ENCODE data around the gene HHAT. TPM values are rescaled to one million over a fixed set of nuclear protein-coding genes. Genes with fewer than 3 reads are reported as not detected.
A peak's percentile ranks its signal among the peaks of the same experiment; 100 is the strongest.

HHAT gene
- total and polyA plus RNA-seq, 9 of the 15 experiments (the other 6 are each of a cell fraction or from before 2014, with no cell fraction given), result 0.07 to 0.16 (median 0.13) TPM; not detected in 1

DNA sequence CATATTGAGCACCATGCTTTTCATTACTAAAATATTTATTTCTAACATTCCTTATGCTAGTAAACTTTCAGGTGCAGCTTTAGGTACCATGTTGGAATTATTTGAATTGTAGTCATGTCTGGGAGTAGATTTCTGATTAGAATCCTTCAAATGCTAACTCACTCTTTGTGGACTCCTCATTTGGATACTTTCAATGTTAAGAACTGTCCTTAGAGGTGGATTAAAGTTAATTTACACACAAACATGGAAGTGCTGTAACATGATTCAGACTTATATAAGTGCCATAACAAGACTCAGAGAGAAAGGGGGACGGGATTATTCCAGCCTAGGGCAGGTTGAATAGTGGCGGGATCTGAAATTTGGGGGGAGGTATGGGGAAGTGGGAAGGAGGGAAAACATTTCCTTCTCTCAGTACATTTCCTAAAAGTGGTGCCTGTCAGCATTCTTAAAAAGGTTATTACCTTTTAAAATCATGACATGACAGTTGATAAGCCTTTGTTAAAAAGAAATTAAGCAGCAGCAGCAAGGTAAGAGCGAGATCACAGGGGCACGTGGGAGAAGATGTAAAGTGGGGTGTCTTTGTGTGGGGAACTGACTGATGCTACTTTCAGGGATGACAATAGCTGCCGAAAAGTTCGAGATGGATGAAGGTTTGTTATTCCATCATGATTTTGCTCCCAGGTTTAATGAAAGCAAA, 44.4 kb downstream of the HHAT start:
- no peaks in the 10 kb centered on the region for H4K20me1 ChIP-seq (replicated peaks; ENCODE audit: control insufficient read depth, insufficient read depth, low read length)
- H3K9ac ChIP-seq (ENCODE audit: insufficient read depth in 1 of 2, low read depth in 2 of 2, low read length in 2 of 2), result no peak overlapping the region
- H3K9me1 ChIP-seq (ENCODE audit: control insufficient read depth, insufficient read depth, low read length), result no peaks in the 10 kb centered on the region
- no peak overlapping the region for H3K4me2 ChIP-seq (ENCODE audit: insufficient read depth, low read length)
- H2AFZ ChIP-seq (ENCODE audit: low read depth, low read length), result no peak overlapping the region
- WGBS (ENCODE audit: insufficient coverage, low coverage, missing lambda C conversion rate), result 3% methylated on average over 6 of the region's 6 CpGs
- H3K4me3 ChIP-seq, result no peak overlapping the region
- in situ Hi-C loops (cut with MboI), result no loop called here
- no peaks in the 10 kb centered on the region for H3K79me2 ChIP-seq (ENCODE audit: control insufficient read depth, insufficient read depth, low read length)
- ChIA-PET POLR2A (interaction anchor here (0.7 to 1.8 kb wide), 6 partner anchors 10 to 1460 kb away, joined by 3 to 13 read pairs (median 3); no protein-coding TSS in a partner anchor), CTCF (ENCODE audit: low intra/inter-chr PET ratio) (no interaction called here)
- ATAC-seq, result no peak
- no TSS peak for BruUV-seq (replicated peaks)
- peaks cover 0 to 4% of the 10 kb centered on the region in 2 experiments; a peak in 1 of 5 replicates for H3K27me3 ChIP-seq (ENCODE audit: control insufficient read depth in 2 of 2, insufficient read depth in 2 of 2, low read length in 2 of 2)
- no peaks in the 10 kb centered on the region for H3K9me3 ChIP-seq (replicated peaks; ENCODE audit: control insufficient read depth, insufficient read depth, low read depth, low read length)
- no peak for TF ChIP-seq ZNF79 (CRISPR knock-in tag; IDR thresholded peaks at IDR 0.05; ENCODE audit: low read depth)
- TF ChIP-seq ZNF785 (CRISPR knock-in tag; IDR thresholded peaks at IDR 0.05), result no peak
- no peak for TF ChIP-seq BDP1 (IDR thresholded peaks at IDR 0.05; ENCODE audit: insufficient read depth, insufficient read length)
- TF ChIP-seq ZNF431 (CRISPR knock-in tag; IDR thresholded peaks at IDR 0.05), result no peak
- FAIRE-seq, result no peak
- no peaks in the 10 kb centered on the region; a peak in 1 of 5 replicates for H3K4me1 ChIP-seq (replicated peaks in 1 of 2; ENCODE audit: control insufficient read depth in 2 of 2, insufficient read depth in 2 of 2, low read length in 2 of 2)
- intact Hi-C loops (cut with micrococcal nuclease), result no loop called here
- no peak for DNase-seq (ENCODE audit: extremely low read depth in 1 of 4, low spot score in 3 of 4)
- H3K27ac ChIP-seq (ENCODE audit: extremely low read depth, low read depth, low read length), result peak overlapping the region; percentile 68; the same call in 1 of the 3 replicates
- H3K36me3 ChIP-seq (ENCODE audit: control insufficient read depth, insufficient read depth, low read length), result no peaks in the 10 kb centered on the region

- H3K4me2 ChIP-seq (ENCODE audit: insufficient read depth, low read length), result no peak overlapping the region
- TF ChIP-seq PURB (CRISPR knock-in tag; IDR thresholded peaks at IDR 0.05; ENCODE audit: low read depth) (no peak), MXI1 (IDR thresholded peaks at IDR 0.05; ENCODE audit: low read depth, low read length) (0 out of 2 replicates have a peak, but pooled peaks have one; percentile 44), ZNF79 (CRISPR knock-in tag; IDR thresholded peaks at IDR 0.05; ENCODE audit: low read depth) (no peak)
- TF ChIP-seq, protein P1, sequence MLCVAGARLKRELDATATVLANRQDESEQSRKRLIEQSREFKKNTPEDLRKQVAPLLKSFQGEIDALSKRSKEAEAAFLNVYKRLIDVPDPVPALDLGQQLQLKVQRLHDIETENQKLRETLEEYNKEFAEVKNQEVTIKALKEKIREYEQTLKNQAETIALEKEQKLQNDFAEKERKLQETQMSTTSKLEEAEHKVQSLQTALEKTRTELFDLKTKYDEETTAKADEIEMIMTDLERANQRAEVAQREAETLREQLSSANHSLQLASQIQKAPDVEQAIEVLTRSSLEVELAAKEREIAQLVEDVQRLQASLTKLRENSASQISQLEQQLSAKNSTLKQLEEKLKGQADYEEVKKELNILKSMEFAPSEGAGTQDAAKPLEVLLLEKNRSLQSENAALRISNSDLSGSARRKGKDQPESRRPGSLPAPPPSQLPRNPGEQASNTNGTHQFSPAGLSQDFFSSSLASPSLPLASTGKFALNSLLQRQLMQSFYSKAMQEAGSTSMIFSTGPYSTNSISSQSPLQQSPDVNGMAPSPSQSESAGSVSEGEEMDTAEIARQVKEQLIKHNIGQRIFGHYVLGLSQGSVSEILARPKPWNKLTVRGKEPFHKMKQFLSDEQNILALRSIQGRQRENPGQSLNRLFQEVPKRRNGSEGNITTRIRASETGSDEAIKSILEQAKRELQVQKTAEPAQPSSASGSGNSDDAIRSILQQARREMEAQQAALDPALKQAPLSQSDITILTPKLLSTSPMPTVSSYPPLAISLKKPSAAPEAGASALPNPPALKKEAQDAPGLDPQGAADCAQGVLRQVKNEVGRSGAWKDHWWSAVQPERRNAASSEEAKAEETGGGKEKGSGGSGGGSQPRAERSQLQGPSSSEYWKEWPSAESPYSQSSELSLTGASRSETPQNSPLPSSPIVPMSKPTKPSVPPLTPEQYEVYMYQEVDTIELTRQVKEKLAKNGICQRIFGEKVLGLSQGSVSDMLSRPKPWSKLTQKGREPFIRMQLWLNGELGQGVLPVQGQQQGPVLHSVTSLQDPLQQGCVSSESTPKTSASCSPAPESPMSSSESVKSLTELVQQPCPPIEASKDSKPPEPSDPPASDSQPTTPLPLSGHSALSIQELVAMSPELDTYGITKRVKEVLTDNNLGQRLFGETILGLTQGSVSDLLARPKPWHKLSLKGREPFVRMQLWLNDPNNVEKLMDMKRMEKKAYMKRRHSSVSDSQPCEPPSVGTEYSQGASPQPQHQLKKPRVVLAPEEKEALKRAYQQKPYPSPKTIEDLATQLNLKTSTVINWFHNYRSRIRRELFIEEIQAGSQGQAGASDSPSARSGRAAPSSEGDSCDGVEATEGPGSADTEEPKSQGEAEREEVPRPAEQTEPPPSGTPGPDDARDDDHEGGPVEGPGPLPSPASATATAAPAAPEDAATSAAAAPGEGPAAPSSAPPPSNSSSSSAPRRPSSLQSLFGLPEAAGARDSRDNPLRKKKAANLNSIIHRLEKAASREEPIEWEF (CRISPR knock-in tag; IDR thresholded peaks at IDR 0.05), result peak; percentile 61; the same call in 1 of the 2 replicates
- no peaks in the 10 kb centered on the region for H3K79me2 ChIP-seq (ENCODE audit: control insufficient read depth, insufficient read depth, low read length)
- ChIA-PET POLR2A (interaction anchor here (0.6 to 1.8 kb wide), 8 partner anchors 11 to 1460 kb away, joined by 3 to 13 read pairs (median 3); no protein-coding TSS in a partner anchor), CTCF (ENCODE audit: low intra/inter-chr PET ratio) (no interaction called here)
- in situ Hi-C loops (cut with MboI) (no loop called here), intact Hi-C loops (cut with micrococcal nuclease) (no loop called here)
- H3K9me3 ChIP-seq (replicated peaks; ENCODE audit: control insufficient read depth, insufficient read depth, low read depth, low read length), result no peaks in the 10 kb centered on the region
- H3K27ac ChIP-seq (ENCODE audit: extremely low read depth, low read depth, low read length), result peak overlapping the region; percentile 68; the same call in 1 of the 3 replicates
- H3K4me3 ChIP-seq, result no peak overlapping the region
- DNase-seq (ENCODE audit: extremely low read depth in 1 of 4, low spot score in 3 of 4) (no peak), FAIRE-seq (no peak), ATAC-seq (peak; percentile 45; the same call in 2 of the 3 replicates)
- H3K4me1 ChIP-seq (replicated peaks in 1 of 2; ENCODE audit: control insufficient read depth in 2 of 2, insufficient read depth in 2 of 2, low read length in 2 of 2), result no peaks in the 10 kb centered on the region; a peak in 1 of 5 replicates
- WGBS (ENCODE audit: insufficient coverage, low coverage, missing lambda C conversion rate), result 0% methylated on average over 1 of the region's 1 CpG
- no peak overlapping the region for H3K9ac ChIP-seq (ENCODE audit: insufficient read depth in 1 of 2, low read depth in 2 of 2, low read length in 2 of 2)
- no peak overlapping the region for H2AFZ ChIP-seq (ENCODE audit: low read depth, low read length)
- H3K27me3 ChIP-seq (ENCODE audit: control insufficient read depth in 2 of 2, insufficient read depth in 2 of 2, low read length in 2 of 2), result peaks cover 0 to 4% of the 10 kb centered on the region in 2 experiments; a peak in 1 of 5 replicates
- no peaks in the 10 kb centered on the region for H4K20me1 ChIP-seq (replicated peaks; ENCODE audit: control insufficient read depth, insufficient read depth, low read length)
- H3K9me1 ChIP-seq (ENCODE audit: control insufficient read depth, insufficient read depth, low read length), result no peaks in the 10 kb centered on the region
- H3K36me3 ChIP-seq (ENCODE audit: control insufficient read depth, insufficient read depth, low read length), result no peaks in the 10 kb centered on the region
- BruUV-seq (replicated peaks), result no TSS peak
Measured at GRCh38 chr1:210373628-210373877, 44.9 kb downstream of the HHAT start.
